Stimulated activated CD8-positive, alpha-beta memory T cell treated with anti-CD3 and anti-CD28 coated beads, Interleukin-15, amount 100 ng/mL, for 24 hours (primary cell): Measurements from ENCODE around the gene PINK1.

Experiments
- DNase-seq: peaks from one replicate; pipeline ENCODE4 v3.0.0-alpha.2; 2020; ENCODE audit warnings: low read depth

The PINK1 gene

DNA sequence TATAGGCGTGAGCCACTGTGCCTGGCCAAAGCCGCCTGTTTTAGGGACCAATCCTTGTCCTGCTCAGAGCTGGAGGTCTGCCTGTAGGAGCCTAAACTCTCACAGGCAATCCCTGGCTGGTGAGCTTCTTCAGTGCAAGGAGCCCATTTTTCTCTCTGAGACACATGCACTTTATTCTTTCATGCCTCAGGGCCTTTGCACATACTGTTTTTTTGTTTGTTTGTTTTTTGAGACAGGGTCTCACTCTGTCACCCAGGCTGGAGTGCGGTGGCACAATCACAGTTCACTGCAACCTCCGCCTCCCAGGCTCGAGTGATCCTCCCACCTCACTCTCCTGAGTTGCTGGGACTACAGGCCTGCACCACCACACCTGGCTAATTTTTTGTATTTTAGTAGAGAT is 21.6 kb upstream of the PINK1 start:
- DNase-seq, result no peak

GRCh38 chr1:20612221-20612746 is 21.0 kb upstream of the PINK1 start:
- no peak for DNase-seq

GRCh38 chr1:20614131-20614579 is 19.1 kb upstream of the PINK1 start:
- DNase-seq, result no peak

GRCh38 chr1:20615946-20616846 is 17.1 kb upstream of the PINK1 start:
- DNase-seq, result no peak

- DNase-seq, result no peak
Observed at GRCh38 chr1:20616847-20617487, 16.3 kb upstream of the PINK1 start.

DNA sequence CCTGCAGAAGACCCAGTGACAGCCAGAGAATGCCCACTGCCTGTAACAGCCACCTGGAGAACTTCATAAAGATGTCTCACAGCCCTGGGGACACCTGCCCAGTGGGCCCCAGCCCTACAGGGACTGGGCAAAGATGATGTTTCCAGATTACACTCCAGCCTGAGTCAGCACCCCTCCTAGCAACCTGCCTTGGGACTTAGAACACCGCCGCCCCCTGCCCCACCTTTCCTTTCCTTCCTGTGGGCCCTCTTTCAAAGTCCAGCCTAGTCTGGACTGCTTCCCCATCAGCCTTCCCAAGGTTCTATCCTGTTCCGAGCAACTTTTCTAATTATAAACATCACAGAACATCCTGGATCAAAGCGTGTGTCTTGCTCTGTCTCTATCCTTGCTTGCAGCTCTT is 14.7 kb upstream of the PINK1 start:
- no peak for DNase-seq

- no peak for DNase-seq
Observed at GRCh38 chr1:20619999-20620398, 13.3 kb upstream of the PINK1 start.

- DNase-seq, result no peak
Observed at GRCh38 chr1:20621012-20621411, 12.2 kb upstream of the PINK1 start.

DNA sequence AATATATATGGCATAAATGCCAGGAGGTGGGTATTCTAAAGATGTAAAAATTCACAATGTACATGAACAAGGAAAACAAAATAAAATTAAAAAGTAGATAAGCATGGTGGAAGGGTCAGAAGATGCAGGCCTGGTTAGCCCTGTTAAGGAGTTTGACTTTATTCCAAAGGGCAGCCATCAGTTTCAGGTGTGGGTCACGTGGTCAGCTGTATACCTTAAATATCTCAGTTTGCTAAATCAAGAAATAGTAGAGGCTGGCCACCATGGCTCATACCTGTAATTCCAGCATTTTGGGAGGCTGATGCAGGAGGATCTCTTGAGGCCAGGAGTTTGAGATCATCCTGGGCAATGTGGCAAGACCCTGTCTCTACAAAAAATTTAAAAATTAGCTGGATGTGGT is 8.5 kb upstream of the PINK1 start:
- DNase-seq, result no peak

DNA sequence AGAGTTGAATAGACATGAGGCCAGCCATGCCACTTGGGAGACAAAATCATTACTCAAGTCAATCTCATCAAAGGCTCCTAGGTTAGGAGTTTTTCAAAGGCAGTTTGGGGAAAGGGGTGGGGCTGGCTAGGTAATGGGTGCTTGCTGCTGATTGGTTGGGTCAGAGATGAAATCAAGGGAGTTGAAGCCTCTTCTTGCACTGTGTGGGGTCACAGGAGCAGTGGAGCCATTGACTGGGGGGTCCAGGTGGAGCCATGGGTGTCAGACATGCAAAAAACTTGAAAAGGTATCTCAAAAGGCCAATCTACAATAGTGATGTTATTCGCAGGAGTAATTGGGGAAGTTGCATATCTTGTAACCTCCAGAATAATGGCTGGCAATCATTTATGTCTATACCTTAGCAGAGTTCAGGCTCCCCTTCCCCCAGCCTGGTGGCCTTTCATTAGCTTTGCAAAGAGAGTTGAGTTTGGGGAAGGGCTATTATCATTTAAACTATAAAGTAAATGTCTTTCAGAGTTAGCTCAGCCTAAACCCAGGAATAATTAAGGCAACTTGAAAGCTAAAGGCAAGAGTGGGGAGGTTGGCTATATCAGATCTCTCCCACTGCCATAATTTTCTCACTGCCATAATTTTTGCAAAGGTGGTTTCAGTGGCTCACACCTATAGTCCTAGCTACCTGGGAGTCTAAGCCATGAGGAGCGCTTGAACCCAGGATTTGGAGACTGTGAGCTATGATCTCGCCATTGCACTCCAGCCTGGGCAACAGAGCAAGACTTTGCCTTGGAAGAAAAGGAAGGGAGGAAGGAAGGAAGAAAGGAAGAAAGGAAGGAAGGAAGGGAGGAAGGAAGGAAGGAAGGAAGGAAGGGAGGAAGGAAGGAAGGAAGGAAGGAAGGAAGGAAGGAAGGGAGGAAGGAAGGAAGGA is 7.8 kb upstream of the PINK1 start:
- no peak for DNase-seq

DNA sequence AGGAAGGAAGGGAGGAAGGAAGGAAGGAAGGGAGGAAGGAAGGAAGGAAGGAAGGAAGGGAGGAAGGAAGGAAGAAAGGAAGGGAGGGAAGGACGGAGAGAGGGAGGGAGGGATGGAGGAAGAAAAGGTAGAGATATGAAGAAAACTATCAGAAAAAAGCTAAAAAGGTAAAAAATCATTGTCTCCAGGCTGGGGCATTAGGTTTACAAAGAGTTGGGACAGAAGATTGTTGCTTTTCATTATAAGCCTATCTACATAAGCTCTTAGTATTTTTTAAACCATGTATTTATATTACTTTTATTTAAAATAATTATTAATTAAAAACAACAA is 7.2 kb upstream of the PINK1 start:
- DNase-seq, result no peak

- no peak for DNase-seq
Observed at GRCh38 chr1:20626524-20626923, 6.7 kb upstream of the PINK1 start.

GRCh38 chr1:20630729-20631128 is 2.5 kb upstream of the PINK1 start:
- no peak for DNase-seq

DNA sequence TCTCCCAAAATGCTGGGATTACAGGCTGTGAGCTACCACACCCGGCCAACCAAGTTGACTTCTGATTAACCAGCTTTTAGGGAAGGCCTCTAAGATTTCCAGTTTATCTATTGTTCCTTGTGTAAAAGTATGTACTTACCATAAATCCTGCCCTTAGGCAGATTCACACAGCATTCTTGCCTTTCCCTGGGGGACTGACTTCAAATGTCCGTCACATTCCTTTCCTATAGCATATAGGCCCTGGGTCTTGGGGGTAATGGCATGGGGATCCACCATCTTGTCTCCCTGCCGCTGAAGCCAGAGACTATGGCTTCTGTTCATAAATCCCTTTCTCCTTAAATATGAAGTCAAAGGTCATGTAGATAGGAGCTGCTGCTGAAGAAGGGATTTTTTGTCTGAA is 872 bp upstream of the PINK1 start:
- no peak for DNase-seq

GRCh38 chr1:20634065-20634593 is 871 bp downstream of the PINK1 start:
- DNase-seq, result no peak

DNA sequence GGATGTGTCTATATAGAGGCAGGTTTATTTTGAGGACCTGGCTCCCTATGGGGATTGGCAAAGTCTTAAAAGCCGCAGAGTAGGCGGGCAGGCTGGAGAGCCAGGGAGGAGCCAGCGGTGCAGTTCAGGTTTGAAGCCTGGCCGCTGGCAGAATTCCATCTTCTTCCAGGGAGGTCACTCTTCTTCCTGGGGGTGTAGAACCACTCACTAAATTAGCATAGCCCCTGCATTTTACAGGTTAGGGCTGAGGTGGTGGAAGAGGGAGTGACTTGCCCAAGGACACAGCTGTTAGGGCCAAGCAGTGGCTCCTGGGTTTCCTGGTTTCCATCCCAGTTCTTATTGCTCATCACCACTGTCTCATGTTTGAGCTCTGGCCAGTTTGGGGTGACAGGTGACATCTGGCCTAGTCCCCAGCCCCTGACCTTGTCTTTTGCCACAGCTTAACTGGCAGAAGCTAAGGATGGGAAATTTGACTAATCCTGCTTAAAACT is 1.4 kb downstream of the PINK1 start:
- DNase-seq, result no peak

GRCh38 chr1:20636785-20637347 is 3.6 kb downstream of the PINK1 start:
- no peak for DNase-seq

- no peak for DNase-seq
Observed at GRCh38 chr1:20640183-20640597, 6.9 kb downstream of the PINK1 start.

DNA sequence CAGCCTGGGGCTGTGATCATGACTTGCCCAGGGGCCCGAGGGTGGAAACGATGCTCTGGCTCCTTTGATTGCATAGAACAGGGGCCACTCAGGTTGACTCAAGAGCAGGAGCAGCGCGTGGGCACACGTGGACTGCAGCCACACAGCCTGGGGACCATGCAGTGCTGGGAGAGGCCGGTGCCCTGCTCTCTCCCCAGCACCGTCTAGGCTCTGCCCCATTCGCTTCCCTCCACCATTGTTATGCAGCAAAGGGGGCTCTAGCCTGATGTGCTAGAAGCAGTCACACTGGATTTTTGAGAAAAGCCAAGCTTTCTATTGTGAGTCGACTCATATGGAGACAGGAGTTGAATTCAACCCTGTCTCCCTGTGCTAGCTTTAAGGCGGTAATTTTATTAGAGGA is 8.7 kb downstream of the PINK1 start:
- DNase-seq, result no peak

GRCh38 chr1:20643080-20643479 is 9.8 kb downstream of the PINK1 start:
- no peak for DNase-seq

GRCh38 chr1:20644416-20644815 is 11.2 kb downstream of the PINK1 start:
- DNase-seq, result no peak

GRCh38 chr1:20645414-20645813 is 12.2 kb downstream of the PINK1 start:
- DNase-seq, result no peak
